SH-SY5Y (cell line): Measurements from ENCODE around the gene XXYLT1.

Experiments used
- GATA2 ChIP-seq: IDR thresholded peaks from 2 replicates; pipeline ENCODE4 v1.6.1; 2011; ENCODE audit warnings: mild to moderate bottlenecking, low read depth, low read length
- GATA3 ChIP-seq: IDR thresholded peaks from 2 replicates; pipeline ENCODE4 v1.6.1; 2011; ENCODE audit warnings: low read depth, mild to moderate bottlenecking, low read length, moderate library complexity

GRCh38 chr3:195224156-195224979 is 46.6 kb downstream of the XXYLT1 start:
- TF ChIP-seq GATA3 (no peak), GATA2 (no peak)
